DOHH2 (cell line): ENCODE results near the gene PPP3CA.

ENCODE experiments used
- H3F3A ChIP-seq: fragments of 200-600 bp; sonication (generic), shearing (Covaris generic); 2 replicates; pipeline ENCODE4 v1.6.0; 2016; ENCODE audit warnings: antibody characterized with exemption, mild to moderate bottlenecking; ENCODE audit not compliant: control insufficient read depth, insufficient read depth
- H3K27ac ChIP-seq: fragments of 200-600 bp; sonication (generic); 2 replicates; pipeline ENCODE4 v1.5.1; 2014; ENCODE audit warnings: low read depth, mild to moderate bottlenecking, low read length, moderate library complexity
- H3K27me3 ChIP-seq: fragments of 200-600 bp; sonication (generic); 2 replicates; pipeline ENCODE4 v1.6.1; 2014; ENCODE audit warnings: mild to moderate bottlenecking, low read length, mixed read lengths; ENCODE audit not compliant: control insufficient read depth
- H3K36me3 ChIP-seq: fragments of 200-600 bp; sonication (generic); 2 replicates; pipeline ENCODE4 v1.6.1; 2014; ENCODE audit warnings: mild to moderate bottlenecking, low read length, moderate library complexity, mixed read lengths; ENCODE audit not compliant: control insufficient read depth
- H3K4me1 ChIP-seq: fragments of 200-600 bp; sonication (generic); 2 replicates; pipeline ENCODE4 v1.6.1; 2014; ENCODE audit warnings: mild to moderate bottlenecking, low read length, mixed read lengths; ENCODE audit not compliant: control insufficient read depth
- H3K4me2 ChIP-seq: fragments of 200-600 bp; sonication (generic); 2 replicates; pipeline ENCODE4 v1.6.0; 2014; ENCODE audit warnings: mild to moderate bottlenecking, low read length, moderate library complexity
- H3K4me3 ChIP-seq: fragments of 200-600 bp; sonication (generic); 2 replicates; pipeline ENCODE4 v1.5.1; 2014; ENCODE audit warnings: mild to moderate bottlenecking, low read length, mixed read lengths
- H3K79me2 ChIP-seq: fragments of 200-600 bp; sonication (generic); 2 replicates; pipeline ENCODE4 v1.6.1; 2014; ENCODE audit warnings: mild to moderate bottlenecking, low read length, mixed read lengths; ENCODE audit not compliant: control insufficient read depth
- H3K9me2 ChIP-seq: fragments of 200-600 bp; sonication (generic); replicated peaks from 2 replicates; pipeline ENCODE4 v1.6.1; 2014; ENCODE audit warnings: mild to moderate bottlenecking, low read length, mixed read lengths; ENCODE audit not compliant: control insufficient read depth
- H3K9me3 ChIP-seq: fragments of 200-600 bp; sonication (generic); 2 replicates; pipeline ENCODE4 v1.6.1; 2014; ENCODE audit warnings: antibody characterized with exemption, low read length, mixed read lengths; ENCODE audit not compliant: control insufficient read depth, insufficient read depth
- H4K20me1 ChIP-seq: fragments of 200-600 bp; sonication (generic); 2 replicates; pipeline ENCODE4 v1.6.0; 2014; ENCODE audit warnings: low read depth, mild to moderate bottlenecking, antibody characterized with exemption, low read length, moderate library complexity; ENCODE audit not compliant: control insufficient read depth, insufficient read depth
- CTCF ChIP-seq: fragments of 200-600 bp; sonication (generic); IDR thresholded peaks from one replicate; pipeline ENCODE4 v1.5.1; 2014; ENCODE audit warnings: antibody characterized with exemption, mild to moderate bottlenecking, low read depth, low read length; ENCODE audit not compliant: poor library complexity, severe bottlenecking
- EZH2phosphoT487 ChIP-seq: fragments of 200-600 bp; sonication (generic); IDR thresholded peaks from 2 replicates; pipeline ENCODE4 v1.6.1; 2017; ENCODE audit warnings: borderline replicate concordance, mild to moderate bottlenecking, antibody characterized with exemption, low read length, moderate library complexity, mixed read lengths

Gene PPP3CA

GRCh38 chr4:101192244-101192643 lies 155.1 kb downstream of the PPP3CA start:
- no peak for TF ChIP-seq EZH2phosphoT487
- no peaks in the 10 kb centered on the region for H3K79me2 ChIP-seq
- no peaks in the 10 kb centered on the region for H3K36me3 ChIP-seq
- no peaks in the 10 kb centered on the region for H4K20me1 ChIP-seq
- no peaks in the 10 kb centered on the region for H3K9me2 ChIP-seq
- H3K27me3 ChIP-seq, result no peaks in the 10 kb centered on the region
- H3K4me3 ChIP-seq, result no peak overlapping the region
- no peak overlapping the region for H3K27ac ChIP-seq
- H3K4me2 ChIP-seq, result no peak overlapping the region
- H3K9me3 ChIP-seq, result no peaks in the 10 kb centered on the region
- H3F3A ChIP-seq, result no peaks in the 10 kb centered on the region
- no peaks in the 10 kb centered on the region for H3K4me1 ChIP-seq

- peaks cover 5% of the 10 kb centered on the region; the same call in 1 of the 2 replicates for H3K4me1 ChIP-seq
- H3K4me2 ChIP-seq, result no peak overlapping the region
- no peak overlapping the region for H3K4me3 ChIP-seq
- H3K9me3 ChIP-seq, result no peaks in the 10 kb centered on the region
- no peak for TF ChIP-seq CTCF
- no peak for TF ChIP-seq EZH2phosphoT487
- H3K79me2 ChIP-seq, result no peaks in the 10 kb centered on the region
- no peaks in the 10 kb centered on the region for H3K36me3 ChIP-seq
- no peaks in the 10 kb centered on the region for H4K20me1 ChIP-seq
- H3K27me3 ChIP-seq, result no peaks in the 10 kb centered on the region
- no peaks in the 10 kb centered on the region for H3K9me2 ChIP-seq
- no peak overlapping the region for H3K27ac ChIP-seq
- H3F3A ChIP-seq, result no peaks in the 10 kb centered on the region
Observed at GRCh38 chr4:101191302-101192098, 155.8 kb downstream of the PPP3CA start.

- no peaks in the 10 kb centered on the region for H3K9me3 ChIP-seq
- no peaks in the 10 kb centered on the region for H3F3A ChIP-seq
- no peak overlapping the region for H3K4me2 ChIP-seq
- H3K9me2 ChIP-seq, result no peaks in the 10 kb centered on the region
- no peak overlapping the region for H3K27ac ChIP-seq
- H4K20me1 ChIP-seq, result no peaks in the 10 kb centered on the region
- no peak overlapping the region for H3K4me3 ChIP-seq
- H3K27me3 ChIP-seq, result no peaks in the 10 kb centered on the region
- TF ChIP-seq CTCF, result no peak
- TF ChIP-seq EZH2phosphoT487, result no peak
- H3K36me3 ChIP-seq, result no peaks in the 10 kb centered on the region
- peaks cover 5% of the 10 kb centered on the region; the same call in 1 of the 2 replicates for H3K4me1 ChIP-seq
- no peaks in the 10 kb centered on the region for H3K79me2 ChIP-seq
Observed at GRCh38 chr4:101190751-101191150, 156.6 kb downstream of the PPP3CA start.

GRCh38 chr4:101188906-101189305 lies 158.4 kb downstream of the PPP3CA start:
- no peak for TF ChIP-seq EZH2phosphoT487
- TF ChIP-seq CTCF, result no peak
- Histone ChIP-seq H3K4me3 (no peak overlapping the region), H3K27me3 (no peaks in the 10 kb centered on the region), H3K4me1 (peaks cover 5% of the 10 kb centered on the region; the same call in 1 of the 2 replicates), H3K9me3 (no peaks in the 10 kb centered on the region), H3K4me2 (no peak overlapping the region), H3K79me2 (no peaks in the 10 kb centered on the region), H4K20me1 (no peaks in the 10 kb centered on the region), H3K9me2 (no peaks in the 10 kb centered on the region), H3K36me3 (no peaks in the 10 kb centered on the region), H3K27ac (no peak overlapping the region), H3F3A (no peaks in the 10 kb centered on the region)
